OCI-LY7 (cell line): ENCODE measurements around the gene CTSE. TPM values are rescaled to one million over a fixed set of nuclear protein-coding genes. Genes with fewer than 3 reads are reported as not detected.
"Not testable (repeated sequence)": the region's sequence is repeated elsewhere in the genome, so short reads cannot be mapped to it uniquely, and the experiment has no call there.

Experiments
- BruUV-seq: library from RNA; stranded (reverse); fragments of 400-500 nt; replicated peaks from 2 replicates; lab custom pipeline; 2021; lab: Mats Ljungman, UMichigan
- CTCF ChIA-PET: fragments of 300-600 bp; sonication (Branson Sonifier 250); formaldehyde crosslinking; loops from one replicate; lab custom pipeline; 2022; ENCODE audit warnings: antibody characterized with exemption; ENCODE audit not compliant: unreplicated experiment; lab: Charles Lee
- POLR2A ChIA-PET: fragments of 300-600 bp; sonication (Branson Sonifier 250); formaldehyde crosslinking; loops from one replicate; lab custom pipeline; 2022; ENCODE audit warnings: antibody characterized with exemption; lab: Charles Lee
- DNase-seq: peaks from one replicate; pipeline ENCODE4 v3.0.0-alpha.2; 2015; ENCODE audit warnings: low spot score
- H2AFZ ChIP-seq: fragments of 200-600 bp; sonication (generic), shearing (Covaris generic); 2 replicates; pipeline ENCODE4 v1.6.1; 2014; ENCODE audit warnings: mild to moderate bottlenecking, antibody characterized with exemption, low read length, moderate library complexity
- H3K27ac ChIP-seq: fragments of 200-600 bp; sonication (generic); 2 replicates; pipeline ENCODE4 v1.5.1; 2014; ENCODE audit warnings: mixed run types, low read depth, mild to moderate bottlenecking, moderate library complexity, low read length, inconsistent platforms; ENCODE audit not compliant: poor library complexity, severe bottlenecking
- H3K36me3 ChIP-seq: fragments of 200-600 bp; sonication (generic); 2 replicates; pipeline ENCODE4 v1.6.1; 2014; ENCODE audit warnings: mild to moderate bottlenecking, antibody characterized with exemption, low read length, moderate library complexity, mixed read lengths; ENCODE audit not compliant: insufficient read depth
- H3K4me1 ChIP-seq: fragments of 200-600 bp; sonication (generic); 2 replicates; pipeline ENCODE4 v1.5.1; 2014; ENCODE audit warnings: mild to moderate bottlenecking, low read length; ENCODE audit not compliant: insufficient read depth, poor library complexity, severe bottlenecking
- H3K4me2 ChIP-seq: fragments of 200-600 bp; sonication (generic); 2 replicates; pipeline ENCODE4 v1.6.1; 2014; ENCODE audit warnings: mild to moderate bottlenecking, low read length
- H3K4me3 ChIP-seq: fragments of 200-600 bp; sonication (generic); 2 replicates; pipeline ENCODE4 v1.5.1; 2014; ENCODE audit warnings: mild to moderate bottlenecking, low read depth, low read length; ENCODE audit not compliant: poor library complexity, severe bottlenecking
- H3K79me2 ChIP-seq: fragments of 200-600 bp; sonication (generic); 2 replicates; pipeline ENCODE4 v1.6.1; 2016; ENCODE audit warnings: low read depth, mild to moderate bottlenecking, low read length, moderate library complexity, mixed read lengths; ENCODE audit not compliant: insufficient read depth
- H3K9me2 ChIP-seq: fragments of 200-600 bp; sonication (generic); 2 replicates; pipeline ENCODE4 v1.6.1; 2016; ENCODE audit warnings: mild to moderate bottlenecking, low read length, mixed read lengths; ENCODE audit not compliant: insufficient read depth
- H3K9me3 ChIP-seq: fragments of 200-600 bp; sonication (generic); 2 replicates; pipeline ENCODE4 v1.6.1; 2014; ENCODE audit warnings: mild to moderate bottlenecking, mixed run types, low read length, mixed read lengths
- H4K20me1 ChIP-seq: fragments of 200-600 bp; sonication (generic); 2 replicates; pipeline ENCODE4 v1.6.1; 2014; ENCODE audit warnings: mild to moderate bottlenecking, antibody characterized with exemption, low read length, moderate library complexity, mixed read lengths; ENCODE audit not compliant: insufficient read depth
- EZH2phosphoT487 ChIP-seq: fragments of 200-600 bp; sonication (generic); IDR thresholded peaks from 2 replicates; pipeline ENCODE4 v1.6.1; 2018; ENCODE audit warnings: low read depth, borderline replicate concordance, mild to moderate bottlenecking, mixed run types, antibody characterized with exemption, low read length, moderate library complexity, mixed read lengths
- intact Hi-C: fragments of 100-400 bp; cut with micrococcal nuclease; formaldehyde crosslinking; loops from one replicate; pipeline ENCODE4 v1.10.0; 2022; ENCODE audit not compliant: unreplicated experiment
- total RNA-seq, 2 experiments: library from RNA; depleted of rRNA in 1 of 2; stranded (reverse); fragments of >200 nt in 1 of 2; shearing (Covaris generic) in 1 of 2; gene quantifications; 2 replicates each; pipeline ENCODE4 v1.2.3, GENCODE V29; 2014 to 2022
- TF ChIP-seq, protein P1 (sequence below): fragments of 200-600 bp; sonication (generic); conservative IDR thresholded peaks from 2 replicates; pipeline ENCODE4 v1.5.1; 2014; ENCODE audit warnings: mild to moderate bottlenecking, antibody characterized with exemption, low read length, moderate library complexity, mixed read lengths

The CTSE gene
- total RNA-seq, 2 experiments from 2014 or later: not detected

DNA sequence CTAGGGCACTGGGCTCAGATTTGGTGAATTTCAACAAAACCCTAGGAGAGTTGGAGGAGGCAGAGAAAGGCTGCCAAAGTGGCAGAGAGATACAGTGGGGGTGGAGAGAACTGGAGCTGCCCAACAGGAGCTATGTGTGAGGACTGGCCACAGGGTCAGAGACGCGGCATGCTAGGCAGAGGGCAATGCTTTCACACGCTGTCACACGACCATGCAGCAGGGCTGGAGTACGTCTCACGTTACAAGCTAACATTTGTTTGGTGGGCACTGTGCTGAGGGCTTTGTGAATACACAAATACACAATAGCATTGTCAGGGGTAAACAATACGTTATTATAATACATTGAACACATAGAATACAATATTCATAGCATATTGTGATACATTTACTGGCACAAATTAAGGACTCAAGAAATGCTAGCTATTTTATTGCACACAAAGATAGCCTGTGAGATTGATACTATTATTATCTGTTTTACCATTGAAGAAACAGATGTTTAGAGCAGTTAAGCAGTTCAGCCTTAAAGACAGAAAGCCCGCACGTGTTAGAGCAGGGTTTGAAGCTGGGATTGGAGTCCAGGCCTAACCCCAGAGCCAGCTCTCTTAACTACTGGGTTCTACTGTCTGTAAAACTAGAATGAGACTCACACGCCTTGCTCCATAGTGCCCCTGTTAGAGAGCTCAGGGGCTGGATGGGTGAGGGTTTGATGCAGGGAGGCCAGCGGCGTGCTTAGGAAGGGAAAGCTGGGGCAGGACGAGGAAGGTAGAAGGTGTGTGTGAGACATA, 25.0 kb downstream of the CTSE start:
- H3K36me3 ChIP-seq: no peaks in the 10 kb centered on the region
- no peaks in the 10 kb centered on the region for H3K9me2 ChIP-seq
- ChIA-PET POLR2A (interaction anchor here (1.2 to 2.0 kb wide), 2 partner anchors 31 to 61 kb away, joined by 4 read pairs; no protein-coding TSS in a partner anchor), CTCF (interaction anchor here (2.0 kb wide), 1 partner anchor 21 kb away, joined by 5 read pairs; no protein-coding TSS in a partner anchor)
- H3K27ac ChIP-seq: no peak overlapping the region
- no peaks in the 10 kb centered on the region for H3K9me3 ChIP-seq
- no peak overlapping the region for H2AFZ ChIP-seq
- no peak for DNase-seq
- H3K79me2 ChIP-seq: no peaks in the 10 kb centered on the region
- H3K4me3 ChIP-seq: no peak overlapping the region
- no peaks in the 10 kb centered on the region for H4K20me1 ChIP-seq
- TF ChIP-seq EZH2phosphoT487: no peak
- TF ChIP-seq, protein P1, sequence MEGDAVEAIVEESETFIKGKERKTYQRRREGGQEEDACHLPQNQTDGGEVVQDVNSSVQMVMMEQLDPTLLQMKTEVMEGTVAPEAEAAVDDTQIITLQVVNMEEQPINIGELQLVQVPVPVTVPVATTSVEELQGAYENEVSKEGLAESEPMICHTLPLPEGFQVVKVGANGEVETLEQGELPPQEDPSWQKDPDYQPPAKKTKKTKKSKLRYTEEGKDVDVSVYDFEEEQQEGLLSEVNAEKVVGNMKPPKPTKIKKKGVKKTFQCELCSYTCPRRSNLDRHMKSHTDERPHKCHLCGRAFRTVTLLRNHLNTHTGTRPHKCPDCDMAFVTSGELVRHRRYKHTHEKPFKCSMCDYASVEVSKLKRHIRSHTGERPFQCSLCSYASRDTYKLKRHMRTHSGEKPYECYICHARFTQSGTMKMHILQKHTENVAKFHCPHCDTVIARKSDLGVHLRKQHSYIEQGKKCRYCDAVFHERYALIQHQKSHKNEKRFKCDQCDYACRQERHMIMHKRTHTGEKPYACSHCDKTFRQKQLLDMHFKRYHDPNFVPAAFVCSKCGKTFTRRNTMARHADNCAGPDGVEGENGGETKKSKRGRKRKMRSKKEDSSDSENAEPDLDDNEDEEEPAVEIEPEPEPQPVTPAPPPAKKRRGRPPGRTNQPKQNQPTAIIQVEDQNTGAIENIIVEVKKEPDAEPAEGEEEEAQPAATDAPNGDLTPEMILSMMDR: no peak
- H3K4me2 ChIP-seq: no peak overlapping the region
- H3K4me1 ChIP-seq: no peaks in the 10 kb centered on the region
- intact Hi-C loops: no loop called here
- BruUV-seq: no TSS peak

DNA sequence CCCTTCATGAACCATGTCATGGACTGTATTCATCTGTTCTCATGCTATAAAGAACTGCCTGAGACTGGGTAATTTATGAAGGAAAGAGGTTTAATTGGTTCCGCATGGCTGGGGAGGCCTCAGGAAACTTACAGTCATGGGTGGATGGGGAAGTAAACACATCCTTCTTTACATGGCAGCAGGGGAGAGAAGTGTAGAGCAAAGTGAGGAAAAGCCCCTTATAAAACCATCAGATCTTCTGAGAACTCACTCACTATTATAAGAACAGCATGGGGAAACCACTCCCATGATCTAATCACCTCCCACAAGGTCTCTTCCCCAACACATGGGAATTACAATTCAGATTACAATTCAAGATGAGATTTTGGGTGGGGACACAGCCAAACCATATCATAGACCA, 27.1 kb downstream of the CTSE start:
- H3K4me3 ChIP-seq, BruUV-seq, DNase-seq, H2AFZ ChIP-seq, POLR2A ChIA-PET, H3K36me3 ChIP-seq, H3K9me3 ChIP-seq, H3K27ac ChIP-seq, H3K4me2 ChIP-seq, H3K4me1 ChIP-seq, H4K20me1 ChIP-seq, H3K9me2 ChIP-seq, intact Hi-C loops, H3K79me2 ChIP-seq: not testable (repeated sequence)
- CTCF ChIA-PET: interaction anchor here (2.0 kb wide), 1 partner anchor 19 kb away, joined by 5 read pairs; no protein-coding TSS in a partner anchor

DNA sequence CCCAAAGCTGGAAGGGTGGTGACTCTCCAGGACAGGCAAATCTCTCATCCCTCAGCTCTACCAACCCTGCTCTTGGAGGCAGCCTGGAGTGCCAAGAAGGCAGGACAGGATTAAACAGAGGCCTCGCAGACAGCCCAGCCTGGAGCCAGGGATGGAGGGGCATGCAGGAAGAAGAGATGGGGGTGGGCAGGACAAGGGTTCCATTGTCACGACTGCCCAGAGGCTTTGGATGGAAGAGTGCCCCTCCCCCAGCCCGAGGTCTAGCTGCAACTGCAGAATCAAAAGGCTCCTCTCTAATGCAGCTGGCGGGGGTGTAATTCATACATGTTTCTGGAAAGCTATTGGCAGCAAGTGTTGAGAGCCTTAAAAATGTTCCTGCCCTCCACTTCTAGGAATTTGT, 29.3 kb downstream of the CTSE start:
- ChIA-PET POLR2A (interaction anchor here (0.6 kb wide), 1 partner anchor 633 kb away, joined by 3 read pairs; no protein-coding TSS in a partner anchor), CTCF (no interaction called here)
- Histone ChIP-seq H3K4me2 (no peak overlapping the region), H3K4me1 (no peaks in the 10 kb centered on the region), H4K20me1 (no peaks in the 10 kb centered on the region), H3K9me2 (no peaks in the 10 kb centered on the region), H2AFZ (no peak overlapping the region), H3K79me2 (no peaks in the 10 kb centered on the region), H3K27ac (no peak overlapping the region), H3K36me3 (no peaks in the 10 kb centered on the region), H3K9me3 (no peaks in the 10 kb centered on the region), H3K4me3 (no peak overlapping the region)
- DNase-seq: no peak
- TF ChIP-seq, protein P1: no peak
- no peak for TF ChIP-seq EZH2phosphoT487
- intact Hi-C loops: no loop called here
- no TSS peak for BruUV-seq
